Measurements from ENCODE around the gene PDZD8.

Gene PDZD8, protein sequence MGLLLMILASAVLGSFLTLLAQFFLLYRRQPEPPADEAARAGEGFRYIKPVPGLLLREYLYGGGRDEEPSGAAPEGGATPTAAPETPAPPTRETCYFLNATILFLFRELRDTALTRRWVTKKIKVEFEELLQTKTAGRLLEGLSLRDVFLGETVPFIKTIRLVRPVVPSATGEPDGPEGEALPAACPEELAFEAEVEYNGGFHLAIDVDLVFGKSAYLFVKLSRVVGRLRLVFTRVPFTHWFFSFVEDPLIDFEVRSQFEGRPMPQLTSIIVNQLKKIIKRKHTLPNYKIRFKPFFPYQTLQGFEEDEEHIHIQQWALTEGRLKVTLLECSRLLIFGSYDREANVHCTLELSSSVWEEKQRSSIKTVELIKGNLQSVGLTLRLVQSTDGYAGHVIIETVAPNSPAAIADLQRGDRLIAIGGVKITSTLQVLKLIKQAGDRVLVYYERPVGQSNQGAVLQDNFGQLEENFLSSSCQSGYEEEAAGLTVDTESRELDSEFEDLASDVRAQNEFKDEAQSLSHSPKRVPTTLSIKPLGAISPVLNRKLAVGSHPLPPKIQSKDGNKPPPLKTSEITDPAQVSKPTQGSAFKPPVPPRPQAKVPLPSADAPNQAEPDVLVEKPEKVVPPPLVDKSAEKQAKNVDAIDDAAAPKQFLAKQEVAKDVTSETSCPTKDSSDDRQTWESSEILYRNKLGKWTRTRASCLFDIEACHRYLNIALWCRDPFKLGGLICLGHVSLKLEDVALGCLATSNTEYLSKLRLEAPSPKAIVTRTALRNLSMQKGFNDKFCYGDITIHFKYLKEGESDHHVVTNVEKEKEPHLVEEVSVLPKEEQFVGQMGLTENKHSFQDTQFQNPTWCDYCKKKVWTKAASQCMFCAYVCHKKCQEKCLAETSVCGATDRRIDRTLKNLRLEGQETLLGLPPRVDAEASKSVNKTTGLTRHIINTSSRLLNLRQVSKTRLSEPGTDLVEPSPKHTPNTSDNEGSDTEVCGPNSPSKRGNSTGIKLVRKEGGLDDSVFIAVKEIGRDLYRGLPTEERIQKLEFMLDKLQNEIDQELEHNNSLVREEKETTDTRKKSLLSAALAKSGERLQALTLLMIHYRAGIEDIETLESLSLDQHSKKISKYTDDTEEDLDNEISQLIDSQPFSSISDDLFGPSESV

DNA sequence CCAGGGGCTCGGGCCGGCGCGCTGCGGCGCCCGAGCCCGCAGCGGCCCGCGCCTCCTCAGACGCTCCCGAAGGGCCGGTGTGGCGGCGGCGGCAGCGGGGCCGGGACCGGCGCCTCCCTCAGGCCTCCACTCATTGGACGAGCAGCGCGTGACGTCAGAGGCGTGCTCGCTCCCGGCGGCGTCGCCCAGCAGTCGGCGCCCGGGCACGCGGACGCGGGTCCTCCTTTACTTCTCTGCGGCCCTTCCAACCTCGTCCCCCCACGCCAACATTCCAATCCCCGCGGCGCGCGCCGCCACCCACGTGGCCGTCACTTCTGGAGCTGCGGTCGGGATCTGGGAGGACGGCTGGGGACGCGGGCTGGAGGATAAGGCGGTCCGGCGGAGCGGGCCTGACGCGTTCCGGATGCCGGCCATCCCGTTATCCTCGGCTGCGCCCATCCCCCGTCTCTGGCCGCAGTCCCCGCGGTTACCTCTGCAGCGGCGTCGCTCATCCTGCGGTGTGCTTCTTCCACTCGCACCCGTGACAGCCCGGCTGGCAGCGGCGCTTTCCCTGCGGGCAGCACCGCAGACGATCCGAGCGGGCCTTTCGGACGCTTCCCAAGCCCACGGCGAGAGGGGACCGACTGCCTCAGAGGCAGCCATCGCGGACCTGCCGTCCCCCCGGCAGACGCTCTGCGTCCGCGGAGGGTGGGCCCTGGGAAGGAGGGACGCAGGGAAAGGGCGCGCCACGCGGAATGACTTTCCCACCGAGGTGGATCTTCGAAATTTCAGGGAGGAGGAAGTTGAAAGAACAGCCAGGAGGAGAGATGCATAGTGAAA is at the start of gene PDZD8:
PDZD8 (minus strand) TSS at position 81 of the 819 bp plus-strand sequence. CDS start 213 bp downstream, outside the sequence.
- peak; percentile 83 to 84 for DNase-seq (ENCODE audit: extremely low read depth in 1 of 2, low read depth in 1 of 2)

DNA sequence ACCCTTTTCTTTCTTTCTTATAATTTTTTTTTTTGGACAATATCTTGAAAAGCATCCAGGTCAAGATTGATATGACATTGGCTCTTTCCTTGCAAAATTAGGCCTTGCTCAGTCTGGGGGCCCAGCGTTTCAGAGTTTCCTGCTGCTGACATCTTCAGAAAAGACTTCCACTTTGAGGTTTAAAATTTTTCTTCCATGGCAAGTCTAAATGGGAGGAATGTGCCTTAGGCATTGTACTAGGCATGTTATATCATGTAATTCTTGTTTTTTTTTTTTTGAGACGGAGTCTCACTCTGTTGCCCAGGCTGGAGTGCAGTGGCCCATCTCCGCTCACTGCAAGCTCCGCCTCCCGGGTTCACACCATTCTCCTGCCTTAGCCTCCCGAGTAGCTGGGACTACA is 48.9 kb upstream of the PDZD8 start:
- no peak for DNase-seq (ENCODE audit: extremely low read depth in 1 of 2, low read depth in 1 of 2)

DNA sequence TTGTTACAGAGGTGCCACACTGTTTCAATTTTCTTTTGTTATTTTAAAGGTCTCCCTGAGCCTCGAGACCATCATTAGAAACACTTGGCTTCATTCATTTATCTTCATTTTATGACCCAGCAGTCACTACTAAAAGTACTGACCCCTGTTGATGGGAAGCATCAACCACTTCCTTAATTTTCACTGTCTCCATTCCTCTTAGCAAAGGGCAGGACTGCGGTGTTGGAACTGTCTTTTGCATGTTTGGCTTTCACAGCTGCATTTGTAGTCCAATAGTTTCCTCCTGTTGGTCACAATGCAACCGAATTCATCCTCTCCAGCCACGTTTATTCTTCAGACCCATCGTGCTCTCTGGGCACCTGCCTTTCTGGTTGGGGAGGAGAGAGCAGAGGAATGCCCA is 46.7 kb upstream of the PDZD8 start:
- DNase-seq (ENCODE audit: extremely low read depth in 1 of 2, low read depth in 1 of 2), result no peak

DNA sequence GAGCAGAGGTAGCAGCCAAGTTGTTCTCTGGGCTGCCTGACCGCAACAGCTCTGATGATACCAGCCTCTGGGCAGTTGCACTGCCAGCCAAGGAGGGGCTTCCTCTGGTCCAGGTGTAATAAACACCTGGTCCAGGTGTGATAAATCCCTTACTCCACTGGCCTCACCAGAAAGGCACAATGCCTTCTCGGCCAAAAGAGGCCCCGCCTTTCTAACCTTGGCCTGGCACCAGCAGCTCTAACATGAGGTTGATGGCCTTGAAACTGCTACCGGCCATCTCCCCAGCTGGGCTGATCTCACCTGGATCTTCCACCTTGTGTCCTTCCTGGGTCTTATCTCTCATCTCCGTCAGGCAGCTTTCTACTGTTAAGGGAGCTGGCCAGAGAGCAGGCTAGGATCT is 45.5 kb upstream of the PDZD8 start:
- no peak for DNase-seq (ENCODE audit: extremely low read depth in 1 of 2, low read depth in 1 of 2)

- no peak for DNase-seq (ENCODE audit: extremely low read depth in 1 of 2, low read depth in 1 of 2)
These were observed 44.7 kb upstream of the PDZD8 start for GRCh38 chr10:117419921-117420320.

GRCh38 chr10:117419159-117419558 is 43.9 kb upstream of the PDZD8 start:
- DNase-seq (ENCODE audit: extremely low read depth in 1 of 2, low read depth in 1 of 2), result no peak

DNA sequence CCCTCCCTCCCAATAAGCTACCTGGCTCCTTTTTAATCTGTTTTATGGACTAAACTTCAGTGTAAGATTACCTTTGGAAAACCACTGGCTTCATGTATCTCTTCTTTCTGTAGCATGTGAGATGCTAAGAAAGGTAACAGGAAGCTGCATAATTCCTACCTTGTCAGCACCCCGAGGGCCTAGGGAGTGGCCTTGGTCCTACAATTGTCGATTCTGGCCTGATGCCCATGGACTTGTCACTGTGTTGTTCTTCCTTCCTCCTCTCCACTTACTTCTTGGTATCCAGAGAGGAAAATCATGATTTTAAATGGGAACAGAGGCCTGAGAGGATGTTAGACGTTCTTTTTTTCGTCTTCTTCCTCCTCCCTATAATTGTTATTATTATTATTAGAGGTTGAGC is 42.9 kb upstream of the PDZD8 start:
- no peak for DNase-seq (ENCODE audit: extremely low read depth in 1 of 2, low read depth in 1 of 2)

- no peak for DNase-seq (ENCODE audit: extremely low read depth in 1 of 2, low read depth in 1 of 2)
These were observed 42.0 kb upstream of the PDZD8 start for GRCh38 chr10:117417196-117417595.

DNA sequence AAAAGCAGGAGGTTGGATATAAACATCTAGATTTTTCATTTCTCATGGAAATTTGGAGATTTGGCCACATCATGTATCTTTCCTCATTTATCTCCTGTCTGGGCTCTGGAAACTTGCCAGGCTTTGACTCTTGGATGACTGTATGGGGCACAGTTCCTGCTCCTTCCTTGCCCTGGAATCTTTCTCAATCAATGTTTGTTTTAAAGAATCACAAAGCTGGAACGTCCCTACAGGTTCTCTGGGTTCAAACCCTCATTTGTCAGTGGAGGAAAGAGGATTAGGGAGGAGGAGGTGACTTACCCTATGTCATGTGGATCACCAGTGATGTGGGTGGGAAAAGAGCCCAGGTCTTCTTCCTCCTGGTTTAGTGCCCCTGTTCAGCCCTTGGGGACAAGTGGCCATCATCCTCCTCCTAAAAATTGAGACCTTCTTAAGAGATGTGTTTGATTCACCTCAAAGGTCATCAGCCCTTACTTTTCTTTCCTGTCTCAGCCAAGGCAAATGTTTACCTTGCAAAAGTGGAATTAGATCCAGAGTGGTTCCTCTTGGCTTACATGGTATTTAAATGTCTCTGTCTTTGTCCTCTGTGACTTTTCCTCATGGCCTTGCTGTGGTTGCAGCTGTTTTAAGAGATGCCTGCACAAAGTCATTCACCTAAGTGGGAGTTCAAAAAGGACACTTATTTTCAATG is 38.8 kb upstream of the PDZD8 start:
- no peak for DNase-seq (ENCODE audit: extremely low read depth in 1 of 2, low read depth in 1 of 2)

DNA sequence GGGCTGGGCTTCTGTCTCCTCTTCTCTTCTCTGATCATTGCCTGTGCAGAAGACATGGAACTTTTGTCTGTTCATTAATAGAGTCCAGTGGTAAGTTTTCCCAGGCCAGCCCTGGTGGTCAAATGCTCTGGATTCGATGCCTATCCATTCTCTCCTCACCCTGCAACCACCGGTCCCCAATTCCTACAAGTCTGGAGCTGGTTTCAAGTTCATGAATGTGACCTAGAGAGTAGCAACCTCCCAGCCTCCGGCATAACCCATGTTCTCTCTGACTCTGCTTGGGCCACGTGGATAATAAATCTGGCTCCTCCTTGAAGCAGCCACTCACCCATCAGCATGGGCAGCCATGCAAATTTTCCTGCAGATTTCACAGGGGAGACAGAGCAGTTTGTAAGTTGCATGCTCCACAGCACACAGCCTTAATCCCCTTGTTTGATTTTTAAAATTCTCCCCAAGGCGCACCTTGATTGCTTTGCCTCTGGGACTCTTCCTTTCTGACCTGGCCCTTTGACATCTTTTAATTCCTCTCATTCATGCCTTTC is 37.3 kb upstream of the PDZD8 start:
- DNase-seq (ENCODE audit: extremely low read depth in 1 of 2, low read depth in 1 of 2), result no peak

GRCh38 chr10:117411479-117412399 is 36.5 kb upstream of the PDZD8 start:
- no peak for DNase-seq (ENCODE audit: extremely low read depth in 1 of 2, low read depth in 1 of 2)

GRCh38 chr10:117410557-117410956 is 35.3 kb upstream of the PDZD8 start:
- no peak for DNase-seq (ENCODE audit: extremely low read depth in 1 of 2, low read depth in 1 of 2)

DNA sequence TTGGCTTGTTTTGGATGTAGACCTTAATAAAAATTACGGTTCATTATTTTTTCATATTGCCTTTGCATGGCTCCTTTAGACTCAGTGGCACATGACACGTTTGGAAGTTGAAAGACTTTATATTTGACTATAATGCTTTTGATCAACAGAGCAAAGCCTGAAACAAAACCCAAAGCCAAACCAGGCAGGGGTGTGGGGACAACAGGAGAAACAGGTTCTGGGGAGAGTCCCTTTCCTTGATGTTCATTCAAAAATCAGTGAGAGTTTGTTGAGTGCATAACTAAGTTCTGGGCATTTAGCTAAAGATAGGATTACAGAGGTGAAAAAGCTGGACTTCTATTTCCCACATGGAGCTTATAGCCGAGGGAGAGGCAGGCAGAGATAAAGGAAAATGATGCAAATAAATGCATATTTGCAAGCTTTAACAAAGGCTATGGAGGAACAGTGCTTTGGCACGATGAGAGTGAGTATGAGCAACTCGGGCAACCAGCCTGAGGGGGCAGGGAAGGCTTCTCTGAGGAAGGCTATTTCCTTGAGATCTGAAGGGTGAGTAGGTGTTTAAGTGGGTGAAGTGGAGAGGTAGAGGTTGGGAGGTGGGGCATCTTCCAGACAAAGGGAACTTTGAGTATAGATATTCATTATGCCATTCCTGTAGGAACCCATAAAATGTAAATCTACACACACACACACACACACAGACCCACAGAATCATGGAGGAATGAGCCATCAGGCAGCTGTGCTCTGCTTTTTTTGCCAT is 34.5 kb upstream of the PDZD8 start:
- no peak for DNase-seq (ENCODE audit: extremely low read depth in 1 of 2, low read depth in 1 of 2)

DNA sequence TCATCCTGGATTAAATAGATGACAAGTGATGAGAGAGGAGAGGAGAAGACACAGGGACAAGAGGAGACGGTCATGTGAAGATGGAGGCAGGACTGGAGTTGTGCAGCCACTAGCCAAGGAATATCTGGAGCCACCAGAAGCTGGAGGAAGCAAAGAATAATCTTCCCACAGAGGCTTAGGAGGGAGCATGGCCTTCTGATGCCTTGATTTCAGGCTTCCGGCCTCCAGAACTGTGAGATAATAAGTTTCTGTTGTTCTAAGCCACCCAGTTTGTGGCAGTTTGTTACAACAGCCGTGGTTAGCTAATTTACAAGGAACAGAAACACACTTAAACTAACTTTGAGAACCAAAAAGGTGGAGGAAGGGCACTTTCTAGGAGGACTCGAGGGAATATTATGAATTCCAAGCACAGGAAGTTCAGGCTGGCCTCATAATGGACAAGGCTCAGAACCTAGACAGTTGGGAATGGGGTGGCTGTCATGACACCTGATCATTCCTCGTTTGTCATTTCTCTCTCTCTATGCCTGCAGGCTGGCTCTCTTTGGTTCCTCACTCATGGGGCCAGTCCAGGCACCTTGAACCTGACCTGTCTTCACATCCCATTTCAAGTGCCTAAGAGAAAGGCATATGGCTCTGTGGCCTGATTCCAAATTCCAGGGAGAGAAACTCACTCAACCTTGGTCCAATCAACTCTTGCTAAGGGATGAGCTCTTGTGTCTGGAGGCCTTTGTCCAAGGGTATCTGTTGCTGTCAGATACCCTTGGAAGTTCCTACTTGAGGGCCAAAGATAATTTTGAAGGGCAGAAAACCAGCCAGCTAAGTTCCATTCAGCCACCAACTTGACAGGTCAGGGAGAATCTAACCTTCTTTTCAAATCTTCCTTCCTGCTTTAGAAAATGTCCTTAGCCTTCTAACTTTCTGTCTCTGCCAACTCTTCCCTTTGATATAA is 33.5 kb upstream of the PDZD8 start:
- DNase-seq (ENCODE audit: extremely low read depth in 1 of 2, low read depth in 1 of 2), result no peak

DNA sequence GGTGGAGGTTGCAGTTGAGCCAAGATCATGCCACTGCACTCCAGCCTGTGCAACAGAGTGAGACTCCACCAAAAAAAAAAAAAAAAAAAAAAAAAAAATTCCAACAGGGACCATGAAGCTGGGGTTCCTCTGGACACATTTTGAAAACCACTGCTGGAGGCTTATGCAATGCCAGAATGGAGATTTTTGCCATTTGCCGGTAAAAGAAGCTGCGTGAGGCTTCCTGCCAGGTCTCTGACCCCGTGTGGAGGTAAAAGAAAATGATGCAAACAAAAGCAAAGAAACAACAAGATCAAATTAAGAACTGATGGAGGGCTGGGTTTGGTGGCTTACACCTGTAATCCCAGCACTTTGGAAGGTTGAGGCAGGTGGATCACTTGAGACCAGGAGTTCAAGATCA is 30.5 kb upstream of the PDZD8 start:
- DNase-seq (ENCODE audit: extremely low read depth in 1 of 2, low read depth in 1 of 2), result no peak

DNA sequence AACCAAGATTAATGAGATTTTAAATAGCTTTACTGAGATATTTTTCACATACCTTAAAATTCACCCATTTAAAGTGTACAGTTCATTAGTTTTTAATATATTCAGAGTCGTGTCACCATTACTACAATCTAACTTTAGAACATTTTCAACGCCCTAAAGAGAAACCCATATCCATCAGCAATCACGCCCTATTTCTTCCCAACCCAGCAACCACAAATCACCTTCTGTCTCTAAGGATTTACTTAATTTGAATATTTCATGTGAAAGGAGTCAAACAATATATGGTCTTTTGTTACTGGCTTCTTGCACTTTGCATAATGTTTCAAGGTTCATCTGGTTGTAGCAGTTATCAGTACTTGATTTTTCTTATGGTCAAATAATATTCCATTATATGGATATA is 25.1 kb upstream of the PDZD8 start:
- DNase-seq (ENCODE audit: extremely low read depth in 1 of 2, low read depth in 1 of 2), result no peak
